Hepatocyte (in vitro differentiated cells): Measurements from ENCODE around the gene AMBP. TPM values are rescaled to one million over a fixed set of nuclear protein-coding genes. Genes with fewer than 3 reads are reported as not detected.
"Not testable (repeated sequence)": the region's sequence is repeated elsewhere in the genome, so short reads cannot be mapped to it uniquely, and the experiment has no call there.

Experiments
- DNase-seq: peaks from one replicate; pipeline ENCODE4 v3.0.0-alpha.2; 2016; ENCODE audit warnings: low spot score
- H2AFZ ChIP-seq: fragments of 200-600 bp; sonication (generic); 2 replicates; pipeline ENCODE4 v1.6.0; 2016; ENCODE audit warnings: antibody characterized with exemption, mild to moderate bottlenecking
- H3K27ac ChIP-seq: fragments of 200-600 bp; sonication (generic); 2 replicates; pipeline ENCODE4 v1.5.1; 2016; ENCODE audit warnings: mild to moderate bottlenecking
- H3K27me3 ChIP-seq: fragments of 200-600 bp; sonication (generic); 2 replicates; pipeline ENCODE4 v1.6.1; 2016
- H3K36me3 ChIP-seq: fragments of 200-600 bp; sonication (generic); replicated peaks from 2 replicates; pipeline ENCODE4 v1.5.1; 2016; ENCODE audit warnings: low read depth; ENCODE audit not compliant: insufficient read depth
- H3K4me1 ChIP-seq: fragments of 200-600 bp; sonication (generic); 2 replicates; pipeline ENCODE4 v1.5.1; 2016; ENCODE audit warnings: mild to moderate bottlenecking, moderate library complexity; ENCODE audit not compliant: insufficient read depth
- H3K4me2 ChIP-seq: fragments of 200-600 bp; sonication (generic); 2 replicates; pipeline ENCODE4 v1.6.0; 2016
- H3K4me3 ChIP-seq: fragments of 200-600 bp; sonication (generic); 2 replicates; pipeline ENCODE4 v1.5.1; 2016; ENCODE audit warnings: mild to moderate bottlenecking
- H3K79me2 ChIP-seq: fragments of 200-600 bp; sonication (generic); 2 replicates; pipeline ENCODE4 v1.6.0; 2017; ENCODE audit warnings: mild to moderate bottlenecking
- H3K9me2 ChIP-seq: fragments of 200-600 bp; sonication (generic); replicated peaks from 2 replicates; pipeline ENCODE4 v1.6.0; 2017; ENCODE audit warnings: mild to moderate bottlenecking; ENCODE audit not compliant: insufficient read depth
- H3K9me3 ChIP-seq: fragments of 200-600 bp; sonication (generic); 2 replicates; pipeline ENCODE4 v1.5.1; 2016; ENCODE audit warnings: low read depth, mild to moderate bottlenecking
- H4K20me1 ChIP-seq: fragments of 200-600 bp; sonication (generic); 2 replicates; pipeline ENCODE4 v1.6.0; 2016; ENCODE audit warnings: mild to moderate bottlenecking; ENCODE audit not compliant: insufficient read depth, poor library complexity, severe bottlenecking
- EZH2 ChIP-seq: fragments of 200-600 bp; sonication (generic); IDR thresholded peaks from 2 replicates; pipeline ENCODE4 v1.6.1; 2016; ENCODE audit warnings: antibody characterized with exemption, mild to moderate bottlenecking, borderline replicate concordance
- EZH2phosphoT487 ChIP-seq: fragments of 200-600 bp; sonication (generic); IDR thresholded peaks from one replicate; pipeline ENCODE4 v1.6.1; 2018; ENCODE audit warnings: antibody characterized with exemption, mild to moderate bottlenecking, low read depth, moderate library complexity; ENCODE audit not compliant: unreplicated experiment, severe bottlenecking
- WGBS: methylation state at CpG from one replicate; pipeline ENCODE4 v1.1.6; 2016; ENCODE audit warnings: low lambda C conversion rate; ENCODE audit errors: missing lambda C conversion rate; 5-methylcytosine and 5-hydroxymethylcytosine counted together
- polyA plus RNA-seq: library from polyadenylated mRNA; unstranded; fragments of >200 nt; fragmentation: Nextera tagmentation; extraction: Ambion mirVana; gene quantifications from 2 replicates; pipeline ENCODE4 v1.2.1, GENCODE V29; 2016
- total RNA-seq: library from RNA; depleted of rRNA; stranded (reverse); fragments of >200 nt; gene quantifications from 2 replicates; pipeline ENCODE4 v1.2.3, GENCODE V29; 2014
- TF ChIP-seq, protein P1 (sequence below): fragments of 200-600 bp; sonication (generic); IDR thresholded peaks from 2 replicates; pipeline ENCODE4 v1.5.1; 2016; ENCODE audit warnings: antibody characterized with exemption, mild to moderate bottlenecking; ENCODE audit not compliant: poor library complexity

The AMBP gene
- total and polyA plus RNA-seq, 2 experiments from 2014 or later, result 713 to 833 TPM

DNA sequence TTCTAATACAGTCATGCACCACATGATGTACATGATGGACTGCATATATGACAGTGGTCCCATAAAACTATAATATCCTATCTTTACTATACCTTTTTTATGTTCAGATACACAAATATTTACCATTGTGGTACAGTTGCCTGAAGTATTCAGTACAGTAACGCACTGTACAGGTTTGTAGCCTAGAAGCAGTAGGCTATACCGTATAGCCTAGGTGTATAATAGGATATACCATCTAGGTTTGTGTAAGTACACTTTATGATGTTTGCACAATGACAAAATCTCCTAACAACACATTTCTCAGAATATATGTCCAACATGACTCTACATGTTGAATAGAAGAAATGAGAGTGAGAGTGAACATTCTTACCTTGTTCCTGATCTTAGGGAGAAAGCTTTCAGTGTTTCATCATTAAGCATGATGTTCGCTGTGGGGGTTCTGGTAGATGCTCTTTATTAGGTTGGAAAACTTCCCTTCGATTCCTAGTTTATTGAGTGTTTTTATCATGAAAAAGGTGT is 31.8 kb downstream of the AMBP start:
- Histone ChIP-seq H4K20me1 (no peaks in the 10 kb centered on the region), H3K4me1 (no peaks in the 10 kb centered on the region), H3K27me3 (no peaks in the 10 kb centered on the region), H3K4me3 (no peak overlapping the region), H3K9me3 (no peaks in the 10 kb centered on the region), H2AFZ (no peak overlapping the region), H3K27ac (no peak overlapping the region), H3K9me2 (no peaks in the 10 kb centered on the region), H3K36me3 (no peaks in the 10 kb centered on the region), H3K4me2 (no peak overlapping the region), H3K79me2 (no peaks in the 10 kb centered on the region)
- WGBS, result 94% methylated on average over 4 of the region's 4 CpGs
- TF ChIP-seq, protein P1, sequence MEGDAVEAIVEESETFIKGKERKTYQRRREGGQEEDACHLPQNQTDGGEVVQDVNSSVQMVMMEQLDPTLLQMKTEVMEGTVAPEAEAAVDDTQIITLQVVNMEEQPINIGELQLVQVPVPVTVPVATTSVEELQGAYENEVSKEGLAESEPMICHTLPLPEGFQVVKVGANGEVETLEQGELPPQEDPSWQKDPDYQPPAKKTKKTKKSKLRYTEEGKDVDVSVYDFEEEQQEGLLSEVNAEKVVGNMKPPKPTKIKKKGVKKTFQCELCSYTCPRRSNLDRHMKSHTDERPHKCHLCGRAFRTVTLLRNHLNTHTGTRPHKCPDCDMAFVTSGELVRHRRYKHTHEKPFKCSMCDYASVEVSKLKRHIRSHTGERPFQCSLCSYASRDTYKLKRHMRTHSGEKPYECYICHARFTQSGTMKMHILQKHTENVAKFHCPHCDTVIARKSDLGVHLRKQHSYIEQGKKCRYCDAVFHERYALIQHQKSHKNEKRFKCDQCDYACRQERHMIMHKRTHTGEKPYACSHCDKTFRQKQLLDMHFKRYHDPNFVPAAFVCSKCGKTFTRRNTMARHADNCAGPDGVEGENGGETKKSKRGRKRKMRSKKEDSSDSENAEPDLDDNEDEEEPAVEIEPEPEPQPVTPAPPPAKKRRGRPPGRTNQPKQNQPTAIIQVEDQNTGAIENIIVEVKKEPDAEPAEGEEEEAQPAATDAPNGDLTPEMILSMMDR, result no peak
- TF ChIP-seq EZH2phosphoT487 (no peak), EZH2 (no peak)
- no peak for DNase-seq

DNA sequence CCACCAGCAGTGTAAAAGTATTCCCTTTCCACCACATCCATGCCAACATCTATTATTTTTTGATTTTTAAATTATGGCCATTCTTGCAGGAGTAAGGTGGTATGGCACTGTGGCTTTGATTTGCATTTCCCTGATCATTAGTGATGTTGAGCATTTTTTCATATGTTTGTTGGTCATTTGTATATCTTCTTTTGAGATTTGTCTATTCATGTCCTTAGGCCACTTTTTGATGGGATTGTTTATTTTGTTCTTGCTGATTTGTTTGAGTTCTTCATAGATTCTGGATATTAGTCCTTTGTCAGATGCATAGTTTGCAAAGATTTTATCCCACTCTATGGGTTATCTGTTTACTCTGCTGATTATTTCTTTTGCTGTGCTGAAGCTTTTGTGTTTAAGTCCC is 34.4 kb downstream of the AMBP start:
- not testable (repeated sequence) for H3K4me2 ChIP-seq, H3K9me3 ChIP-seq

DNA sequence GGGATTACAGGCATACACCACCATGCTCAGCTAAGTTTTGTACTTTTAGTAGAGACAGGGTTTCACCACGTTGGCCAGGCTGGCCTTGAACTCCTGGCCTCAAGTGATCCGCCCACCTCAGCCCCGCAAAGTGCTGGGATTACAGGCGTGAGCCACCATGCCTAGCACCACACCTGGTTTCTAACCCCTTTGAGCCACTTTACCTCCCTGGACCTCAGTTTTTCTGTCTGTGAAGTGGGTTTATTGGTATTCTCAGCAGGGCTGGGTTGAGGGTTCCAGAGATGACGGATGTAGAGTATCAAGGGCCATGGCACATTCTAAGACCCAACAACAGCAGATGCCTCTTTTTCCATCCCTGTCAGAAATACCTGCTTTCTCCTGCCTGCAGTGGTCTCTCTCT is 38.6 kb downstream of the AMBP start:
- no peaks in the 10 kb centered on the region for H3K79me2 ChIP-seq
- no peaks in the 10 kb centered on the region for H3K9me3 ChIP-seq
- no peaks in the 10 kb centered on the region for H3K9me2 ChIP-seq
- no peak overlapping the region for H3K4me2 ChIP-seq
- H4K20me1 ChIP-seq, result no peaks in the 10 kb centered on the region
- no peak overlapping the region for H2AFZ ChIP-seq
- TF ChIP-seq, protein P1, result no peak
- TF ChIP-seq EZH2, result no peak
- no peak for TF ChIP-seq EZH2phosphoT487
- 99% methylated on average over 5 of the region's 5 CpGs for WGBS
- peaks cover 2% of the 10 kb centered on the region for H3K36me3 ChIP-seq
- H3K4me3 ChIP-seq, result no peak overlapping the region
- H3K27ac ChIP-seq, result no peak overlapping the region
- no peaks in the 10 kb centered on the region for H3K27me3 ChIP-seq
- DNase-seq, result no peak
- H3K4me1 ChIP-seq, result no peaks in the 10 kb centered on the region

More for the DNA sequence above, 34.4 kb downstream of the AMBP start:
- H3K9me2 ChIP-seq, H3K4me3 ChIP-seq, H3K4me1 ChIP-seq, H3K36me3 ChIP-seq, H2AFZ ChIP-seq, DNase-seq, H3K27ac ChIP-seq, H3K27me3 ChIP-seq, H4K20me1 ChIP-seq, H3K79me2 ChIP-seq: not testable (repeated sequence)

DNA sequence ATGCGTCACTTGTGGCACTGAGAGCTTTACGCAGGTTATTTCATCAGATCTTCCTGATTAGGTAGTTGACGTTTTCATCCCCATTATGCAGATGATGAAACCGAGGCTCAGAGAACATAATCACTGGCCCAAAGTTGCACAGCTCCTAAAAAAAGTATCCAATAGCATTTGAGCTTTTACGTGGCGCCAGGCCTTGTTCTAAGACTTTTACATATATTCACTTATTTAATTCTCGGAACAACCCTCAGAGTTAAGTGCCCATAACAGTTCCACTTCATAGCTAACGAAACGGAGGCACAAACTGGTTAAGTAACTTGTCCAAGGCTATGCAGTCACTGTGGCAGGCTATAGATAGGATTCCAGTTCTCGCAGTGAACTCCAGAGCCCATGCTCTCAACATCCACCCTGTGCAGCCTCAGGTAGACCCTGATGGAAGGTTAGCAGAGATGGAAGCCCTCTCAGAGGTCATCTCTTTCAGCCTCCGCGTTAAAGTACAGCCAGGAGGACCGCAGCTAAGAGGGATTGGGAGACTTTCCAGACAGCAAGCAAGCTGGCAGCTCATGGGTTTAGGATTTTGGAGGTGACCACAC is 39.3 kb downstream of the AMBP start:
- 95% methylated on average over 13 of the region's 13 CpGs for WGBS
- H3K9me3 ChIP-seq, result no peaks in the 10 kb centered on the region
- no peaks in the 10 kb centered on the region for H3K27me3 ChIP-seq
- no peak for TF ChIP-seq EZH2phosphoT487
- no peaks in the 10 kb centered on the region for H3K79me2 ChIP-seq
- peaks cover 2% of the 10 kb centered on the region for H3K36me3 ChIP-seq
- H3K4me3 ChIP-seq, result no peak overlapping the region
- no peak for DNase-seq
- H4K20me1 ChIP-seq, result no peaks in the 10 kb centered on the region
- H3K27ac ChIP-seq, result no peak overlapping the region
- no peak overlapping the region for H3K4me2 ChIP-seq
- H3K4me1 ChIP-seq, result no peaks in the 10 kb centered on the region
- H3K9me2 ChIP-seq, result no peaks in the 10 kb centered on the region
- H2AFZ ChIP-seq, result no peak overlapping the region
